GM23248 (cell line): ENCODE data around the gene ABCB11. TPM values are rescaled to one million over a fixed set of nuclear protein-coding genes. Genes with fewer than 3 reads are reported as not detected.

Experiments
- DNase-seq: peaks from one replicate; pipeline ENCODE4 v3.0.0-alpha.2; 2015
- H2AFZ ChIP-seq: fragments of 200-600 bp; sonication (generic); 2 replicates; pipeline ENCODE4 v1.6.1; 2016; ENCODE audit warnings: antibody characterized with exemption
- H3F3A ChIP-seq: fragments of 200-600 bp; sonication (generic); 2 replicates; pipeline ENCODE4 v1.6.1; 2016; ENCODE audit warnings: mild to moderate bottlenecking, antibody characterized with exemption, mixed run types; ENCODE audit not compliant: insufficient read depth
- H3K27ac ChIP-seq: fragments of 200-600 bp; sonication (generic); 2 replicates; pipeline ENCODE4 v1.5.1; 2016; ENCODE audit warnings: mild to moderate bottlenecking
- H3K27me3 ChIP-seq: fragments of 200-600 bp; sonication (generic); replicated peaks from 2 replicates; pipeline ENCODE4 v1.6.1; 2016; ENCODE audit warnings: mild to moderate bottlenecking; ENCODE audit not compliant: insufficient read depth
- H3K36me3 ChIP-seq: fragments of 200-600 bp; sonication (generic); 2 replicates; pipeline ENCODE4 v1.6.1; 2016; ENCODE audit warnings: low read depth, mild to moderate bottlenecking
- H3K4me1 ChIP-seq: fragments of 200-600 bp; sonication (generic); 2 replicates; pipeline ENCODE4 v1.6.1; 2016; ENCODE audit warnings: mild to moderate bottlenecking; ENCODE audit not compliant: insufficient read depth
- H3K4me2 ChIP-seq: fragments of 200-600 bp; sonication (generic); one replicate; pipeline ENCODE4 v1.6.1; 2016; ENCODE audit warnings: mild to moderate bottlenecking; ENCODE audit not compliant: unreplicated experiment
- H3K4me3 ChIP-seq: fragments of 200-600 bp; sonication (generic); 2 replicates; pipeline ENCODE4 v1.5.1; 2016; ENCODE audit warnings: mild to moderate bottlenecking
- H3K79me2 ChIP-seq: fragments of 200-600 bp; sonication (generic); 2 replicates; pipeline ENCODE4 v1.6.1; 2016; ENCODE audit warnings: mild to moderate bottlenecking; ENCODE audit not compliant: insufficient read depth
- H3K9ac ChIP-seq: fragments of 200-600 bp; sonication (generic); 2 replicates; pipeline ENCODE4 v1.6.1; 2016; ENCODE audit warnings: mild to moderate bottlenecking
- H3K9me2 ChIP-seq: fragments of 200-600 bp; sonication (generic); 2 replicates; pipeline ENCODE4 v1.6.1; 2016; ENCODE audit warnings: mixed run types, mild to moderate bottlenecking, moderate library complexity; ENCODE audit not compliant: insufficient read depth
- H3K9me3 ChIP-seq: fragments of 200-600 bp; sonication (generic); one replicate; pipeline ENCODE4 v1.6.1; 2017; ENCODE audit warnings: low read depth
- H4K20me1 ChIP-seq: fragments of 200-600 bp; sonication (generic); 2 replicates; pipeline ENCODE4 v1.6.0; 2016; ENCODE audit not compliant: insufficient read depth
- EZH2 ChIP-seq: fragments of 200-600 bp; sonication (generic); IDR thresholded peaks from 2 replicates; pipeline ENCODE4 v1.6.1; 2018; ENCODE audit warnings: antibody characterized with exemption, mild to moderate bottlenecking; ENCODE audit not compliant: insufficient read depth, poor library complexity, severe bottlenecking
- EZH2phosphoT487 ChIP-seq: fragments of 200-600 bp; sonication (generic); IDR thresholded peaks from 2 replicates; pipeline ENCODE4 v1.6.1; 2018; ENCODE audit warnings: antibody characterized with exemption, moderate library complexity, mild to moderate bottlenecking, low read depth; ENCODE audit not compliant: insufficient read depth
- WGBS, 2 experiments: methylation state at CpG; one replicate each; pipeline ENCODE4 v1.1.6; 2015 to 2017; ENCODE audit warnings: low lambda C conversion rate in 2 of 2, low coverage in 1 of 2; ENCODE audit errors: missing lambda C conversion rate in 2 of 2; 5-methylcytosine and 5-hydroxymethylcytosine counted together
- in situ Hi-C: fragments of 300-500 bp; cut with MboI; formaldehyde crosslinking; loops from 2 replicates; pipeline ENCODE4 v1.15.0; 2020
- polyA plus RNA-seq: library from polyadenylated mRNA; unstranded; fragments of >200 nt; fragmentation: Nextera tagmentation; extraction: Ambion mirVana; gene quantifications from 2 replicates; pipeline ENCODE4 v1.2.1, GENCODE V29; 2016
- total RNA-seq: library from RNA; depleted of rRNA; stranded (reverse); fragments of >200 nt; shearing (Covaris generic); gene quantifications from 2 replicates; pipeline ENCODE4 v1.2.3, GENCODE V29; 2014

ABCB11 gene
- total and polyA plus RNA-seq, 2 experiments from 2014 or later: not detected

- no peaks in the 10 kb centered on the region for H3K79me2 ChIP-seq
- H3F3A ChIP-seq: no peaks in the 10 kb centered on the region
- H3K4me1 ChIP-seq: no peaks in the 10 kb centered on the region
- H3K9me3 ChIP-seq: no peaks in the 10 kb centered on the region
- no peak overlapping the region for H3K9ac ChIP-seq
- DNase-seq: no peak
- H3K4me2 ChIP-seq: no peak overlapping the region
- 26 to 37% methylated on average over 1 of the region's 1 CpG for WGBS, 2 experiments
- no peaks in the 10 kb centered on the region for H4K20me1 ChIP-seq
- no peak overlapping the region for H3K27ac ChIP-seq
- H3K9me2 ChIP-seq: no peaks in the 10 kb centered on the region
- H3K4me3 ChIP-seq: no peak overlapping the region
- H3K27me3 ChIP-seq: 0 out of 2 replicates have a peak, but pooled peaks cover 4% of the 10 kb centered on the region
- TF ChIP-seq EZH2 (no peak), EZH2phosphoT487 (no peak)
- no peaks in the 10 kb centered on the region for H3K36me3 ChIP-seq
- in situ Hi-C loops: no loop called here
- no peak overlapping the region for H2AFZ ChIP-seq
These were observed 78.7 kb downstream of the ABCB11 start for GRCh38 chr2:168952424-168952823.

- H4K20me1 ChIP-seq: no peaks in the 10 kb centered on the region
- no peak overlapping the region for H3K4me2 ChIP-seq
- TF ChIP-seq EZH2phosphoT487 (no peak), EZH2 (no peak)
- no peaks in the 10 kb centered on the region for H3K27me3 ChIP-seq
- H3K9ac ChIP-seq: no peak overlapping the region
- no peaks in the 10 kb centered on the region for H3F3A ChIP-seq
- no peak for DNase-seq
- no peak overlapping the region for H2AFZ ChIP-seq
- no peaks in the 10 kb centered on the region for H3K4me1 ChIP-seq
- in situ Hi-C loops: no loop called here
- no peak overlapping the region for H3K4me3 ChIP-seq
- H3K9me2 ChIP-seq: no peaks in the 10 kb centered on the region
- no peaks in the 10 kb centered on the region for H3K9me3 ChIP-seq
- H3K79me2 ChIP-seq: no peaks in the 10 kb centered on the region
- 36 to 59% methylated on average over 1 of the region's 1 CpG for WGBS, 2 experiments
- H3K27ac ChIP-seq: no peak overlapping the region
- no peaks in the 10 kb centered on the region for H3K36me3 ChIP-seq
These were observed 79.3 kb downstream of the ABCB11 start for GRCh38 chr2:168951871-168952270.

- Histone ChIP-seq H3K79me2 (no peaks in the 10 kb centered on the region), H3K27ac (no peak overlapping the region), H3K4me1 (no peaks in the 10 kb centered on the region), H4K20me1 (no peaks in the 10 kb centered on the region), H3K9me2 (no peaks in the 10 kb centered on the region), H3K27me3 (peaks cover 9% of the 10 kb centered on the region), H3K9ac (no peak overlapping the region), H3K36me3 (no peaks in the 10 kb centered on the region), H3K4me2 (no peak overlapping the region), H3F3A (no peaks in the 10 kb centered on the region), H3K4me3 (no peak overlapping the region), H3K9me3 (no peaks in the 10 kb centered on the region), H2AFZ (no peak overlapping the region)
- DNase-seq: no peak
- WGBS, 2 experiments: 54 to 63% methylated on average over 1 of the region's 1 CpG
- in situ Hi-C loops: no loop called here
- TF ChIP-seq EZH2 (no peak), EZH2phosphoT487 (no peak)
These were observed 81.8 kb downstream of the ABCB11 start for GRCh38 chr2:168949324-168949723.

- Histone ChIP-seq H2AFZ (no peak overlapping the region), H3K4me3 (no peak overlapping the region), H3K9ac (no peak overlapping the region), H3K27ac (no peak overlapping the region), H3K36me3 (no peaks in the 10 kb centered on the region), H3K9me3 (no peaks in the 10 kb centered on the region), H3K4me1 (no peaks in the 10 kb centered on the region), H3K4me2 (no peak overlapping the region), H4K20me1 (no peaks in the 10 kb centered on the region), H3K27me3 (peaks cover 9% of the 10 kb centered on the region), H3K9me2 (no peaks in the 10 kb centered on the region), H3F3A (no peaks in the 10 kb centered on the region), H3K79me2 (no peaks in the 10 kb centered on the region)
- in situ Hi-C loops: no loop called here
- DNase-seq: peak; percentile 39
- WGBS, 2 experiments: 47 to 53% methylated on average over 6 of the region's 6 CpGs
- TF ChIP-seq EZH2 (no peak), EZH2phosphoT487 (no peak)
These were observed 82.4 kb downstream of the ABCB11 start for GRCh38 chr2:168948621-168949212.
